GM12878 (cell line): ENCODE results near the gene MYO16. TPM values are rescaled to one million over a fixed set of nuclear protein-coding genes. Genes with fewer than 3 reads are reported as not detected.

Source experiments
- ATAC-seq: fragments of 200-7000 bp; cut with Tn5 transposase; 3 replicates; pipeline ENCODE4 v1.9.1; 2020; ENCODE audit warnings: mild to moderate bottlenecking, moderate library complexity
- BruUV-seq: library from RNA; stranded (reverse); fragments of 400-500 nt; replicated peaks from 2 replicates; lab custom pipeline; 2021; lab: Mats Ljungman, UMichigan
- CTCF ChIA-PET: fragments of 300-600 bp; sonication (Branson Sonifier 250); formaldehyde crosslinking; extraction: SDS; loops from one replicate; lab custom pipeline; 2021; ENCODE audit warnings: inconsistent platforms; lab: Yijun Ruan, JAX
- POLR2A ChIA-PET: fragments of 350-600 bp; formaldehyde crosslinking; extraction: SDS; loops from one replicate; lab custom pipeline; 2021; ENCODE audit warnings: inconsistent platforms; lab: Charles Lee
- RAD21 ChIA-PET: fragments of 300-600 bp; sonication (Branson Sonifier 250); formaldehyde crosslinking; loops from one replicate; lab custom pipeline; 2023; ENCODE audit warnings: antibody characterized with exemption; ENCODE audit not compliant: unreplicated experiment; lab: Charles Lee
- SMC1A ChIA-PET: fragments of 300-600 bp; sonication (Branson Sonifier 250); formaldehyde crosslinking; loops from one replicate; lab custom pipeline; 2023; ENCODE audit not compliant: unreplicated experiment, uncharacterized antibody; lab: Charles Lee
- DNase-seq: peaks from one replicate; pipeline ENCODE4 v3.0.0-alpha.2; 2011; ENCODE audit warnings: low read depth, low spot score
- FAIRE-seq: peaks from 3 replicates; lab custom pipeline; 2011; peaks lifted over from hg19 to GRCh38; lab: Jason Lieb, UNC
- H2AFZ ChIP-seq: 2 replicates; pipeline ENCODE4 v1.6.0; 2011; ENCODE audit warnings: low read depth, low read length, control low read depth; ENCODE audit not compliant: control insufficient read depth
- H3K27ac ChIP-seq: 2 replicates; pipeline ENCODE4 v1.5.1; 2011; ENCODE audit warnings: control low read depth; ENCODE audit not compliant: control insufficient read depth, insufficient read depth
- H3K27me3 ChIP-seq, 2 experiments: replicated peaks in 1 of 2; 2 replicates each; pipeline versions ENCODE4 v1.6.0 to v1.6.1; 2011; ENCODE audit warnings: low read length in 1 of 2; ENCODE audit not compliant: control insufficient read depth in 2 of 2, insufficient read depth in 2 of 2
- H3K36me3 ChIP-seq, 2 experiments: 2 replicates each; pipeline ENCODE4 v1.5.1; 2011; ENCODE audit warnings: low read length in 1 of 2; ENCODE audit not compliant: control insufficient read depth in 2 of 2, insufficient read depth in 2 of 2
- H3K4me1 ChIP-seq: 2 replicates; pipeline ENCODE4 v1.6.1; 2011; ENCODE audit warnings: mild to moderate bottlenecking, low read length, moderate library complexity, mixed read lengths; ENCODE audit not compliant: control insufficient read depth, insufficient read depth
- H3K4me2 ChIP-seq: 2 replicates; pipeline ENCODE4 v1.6.0; 2011; ENCODE audit warnings: control low read depth; ENCODE audit not compliant: control insufficient read depth, insufficient read depth
- H3K4me3 ChIP-seq: fragments of 200-600 bp; sonication (generic); 2 replicates; pipeline ENCODE4 v1.5.1; 2016
- H3K79me2 ChIP-seq: 2 replicates; pipeline ENCODE4 v1.6.0; 2011; ENCODE audit warnings: low read length; ENCODE audit not compliant: control insufficient read depth, insufficient read depth
- H3K9ac ChIP-seq: 2 replicates; pipeline ENCODE4 v1.8.0; 2011; ENCODE audit warnings: low read length, control low read depth, mixed read lengths; ENCODE audit not compliant: control insufficient read depth, insufficient read depth
- H3K9me3 ChIP-seq: replicated peaks from 3 replicates; pipeline ENCODE4 v1.5.1; 2011; ENCODE audit warnings: mild to moderate bottlenecking, low read length; ENCODE audit not compliant: control insufficient read depth, insufficient read depth
- H4K20me1 ChIP-seq: 2 replicates; pipeline ENCODE4 v1.6.0; 2011; ENCODE audit not compliant: control insufficient read depth, insufficient read depth
- ATF2 ChIP-seq: IDR thresholded peaks from 2 replicates; pipeline ENCODE4 v1.6.1; 2012; ENCODE audit warnings: low read length, inconsistent platforms
- CHD4 ChIP-seq: fragments of 200-600 bp; sonication (generic); IDR thresholded peaks from 2 replicates; pipeline ENCODE4 v1.6.1; 2016; ENCODE audit warnings: mild to moderate bottlenecking
- CTCF ChIP-seq, 3 experiments: IDR thresholded peaks in 2 of 3; conservative IDR thresholded peaks in 1 of 3; 2 replicates each; pipeline ENCODE4 v1.5.1; 2011; ENCODE audit warnings: low read depth in 3 of 3, low read length in 3 of 3, mild to moderate bottlenecking in 3 of 3, control low read depth in 2 of 3, moderate library complexity in 2 of 3, inconsistent platforms in 1 of 3, mixed read lengths in 1 of 3; ENCODE audit not compliant: control insufficient read depth in 2 of 3, insufficient read depth in 1 of 3; ENCODE audit errors: extremely low read depth in 1 of 3
- FOS ChIP-seq: IDR thresholded peaks from 3 replicates; pipeline ENCODE4 v1.6.1; 2011; ENCODE audit warnings: borderline replicate concordance; ENCODE audit not compliant: insufficient read length; ENCODE audit errors: extremely low read depth
- HDAC2 ChIP-seq: fragments of 200-600 bp; sonication (generic); IDR thresholded peaks from 2 replicates; pipeline ENCODE4 v1.6.1; 2017
- IRF3 ChIP-seq: fragments of 450-650 bp; IDR thresholded peaks from 2 replicates; pipeline ENCODE4 v1.6.1; 2014; ENCODE audit warnings: mild to moderate bottlenecking
- PML ChIP-seq: IDR thresholded peaks from 2 replicates; pipeline ENCODE4 v1.6.1; 2012; ENCODE audit warnings: low read length, inconsistent platforms
- POLR2AphosphoS2 ChIP-seq: IDR thresholded peaks from 2 replicates; pipeline ENCODE4 v1.6.1; 2011; ENCODE audit warnings: low read depth, mild to moderate bottlenecking, low read length, improper control_type of control experiment, moderate library complexity
- STAT3 ChIP-seq: IDR thresholded peaks from 2 replicates; pipeline ENCODE4 v1.6.1; 2011; ENCODE audit warnings: low read depth, low read length, improper control_type of control experiment
- SUZ12 ChIP-seq: fragments of 200-600 bp; sonication (generic); IDR thresholded peaks from one replicate; pipeline ENCODE4 v1.6.1; 2018; ENCODE audit warnings: antibody characterized with exemption, mild to moderate bottlenecking; ENCODE audit not compliant: unreplicated experiment
- TCF3 ChIP-seq: IDR thresholded peaks from 2 replicates; pipeline ENCODE4 v1.6.1; 2012; ENCODE audit warnings: low read depth, mild to moderate bottlenecking, low read length, borderline replicate concordance; ENCODE audit not compliant: insufficient read depth
- WGBS: methylation state at CpG from one replicate; pipeline ENCODE4 v1.1.6; 2016; ENCODE audit warnings: low lambda C conversion rate; ENCODE audit not compliant: insufficient replicate concordance, insufficient coverage; ENCODE audit errors: missing lambda C conversion rate; 5-methylcytosine and 5-hydroxymethylcytosine counted together
- in situ Hi-C: fragments of 300-500 bp; cut with MboI; formaldehyde crosslinking; loops from 9 replicates; pipeline ENCODE4 v1.14.3; 2018; ENCODE audit warnings: mixed read lengths
- intact Hi-C: fragments of 100-400 bp; cut with micrococcal nuclease; formaldehyde crosslinking; loops from one replicate; pipeline ENCODE4 v1.14.2; 2022; ENCODE audit not compliant: unreplicated experiment
- polyA plus RNA-seq, 11 experiments: library from polyadenylated mRNA; depleted of rRNA in 4 of 11; unstranded in 6 of 11; stranded (reverse) in 5 of 11; fragments of >200 nt; fragmentation: Nextera tagmentation in 4 of 11; fragmentation: Illumina TruSeq in 1 of 11; extraction: Ambion mirVana in 4 of 11; extraction: Trizol in 1 of 11; gene quantifications; 1 replicate in 1 of 11; 2 replicates in 10 of 11; pipeline versions ENCODE4 v1.2.1 to v1.2.3, GENCODE V29; 2011 to 2016; ENCODE audit warnings: inconsistent platforms in 2 of 11, missing spikeins in 2 of 11, low read depth in 1 of 11
- total RNA-seq, 4 experiments: library from RNA; depleted of rRNA in 3 of 4; stranded (reverse); fragments of >200 nt in 3 of 4; fragmentation: Illumina TruSeq in 1 of 4; extraction: Trizol in 1 of 4; gene quantifications; 2 replicates each; pipeline versions ENCODE4 v1.2.1 to v1.2.3, GENCODE V29; 2013 to 2021

Gene MYO16
- total and polyA plus RNA-seq, 10 of the 15 experiments (the other 5 are each of a cell fraction or from before 2014, with no cell fraction given), result under 0.01 to 1.7 (median 0.05) TPM; not detected in 4

GRCh38 chr13:109243311-109243951 is 614.0 kb downstream of the MYO16 start:
- no peak for FAIRE-seq
- H3K9ac ChIP-seq, result no peak overlapping the region
- no peak overlapping the region for H3K4me2 ChIP-seq
- no peaks in the 10 kb centered on the region for H3K27me3 ChIP-seq
- in situ Hi-C loops (no loop called here), intact Hi-C loops (no loop called here)
- BruUV-seq, result no TSS peak
- no peak overlapping the region for H2AFZ ChIP-seq
- H3K36me3 ChIP-seq, result no peaks in the 10 kb centered on the region
- WGBS, result 35% methylated on average over 9 of the region's 9 CpGs
- H3K4me1 ChIP-seq, result no peaks in the 10 kb centered on the region
- H3K9me3 ChIP-seq, result no peaks in the 10 kb centered on the region
- no peak overlapping the region for H3K4me3 ChIP-seq
- no peak for DNase-seq
- H3K27ac ChIP-seq, result no peak overlapping the region
- TF ChIP-seq STAT3 (no peak), HDAC2 (no peak), CHD4 (no peak), PML (no peak), IRF3 (no peak)
- ChIA-PET POLR2A (no interaction called here), CTCF (interaction anchor here (1.3 kb wide), 1 partner anchor 32 kb away, joined by 3 read pairs; no protein-coding TSS in a partner anchor), SMC1A (interaction anchor here (1.4 kb wide), 1 partner anchor 10 kb away, joined by 3 read pairs; no protein-coding TSS in a partner anchor), RAD21 (no interaction called here)
- ATAC-seq, result no peak
- H3K79me2 ChIP-seq, result no peaks in the 10 kb centered on the region
- H4K20me1 ChIP-seq, result no peaks in the 10 kb centered on the region

GRCh38 chr13:109244566-109244965 is 615.2 kb downstream of the MYO16 start:
- Histone ChIP-seq H3K36me3 (no peaks in the 10 kb centered on the region), H3K4me2 (no peak overlapping the region), H4K20me1 (no peaks in the 10 kb centered on the region), H3K27ac (no peak overlapping the region), H3K4me1 (no peaks in the 10 kb centered on the region), H2AFZ (no peak overlapping the region), H3K9me3 (no peaks in the 10 kb centered on the region), H3K79me2 (no peaks in the 10 kb centered on the region), H3K4me3 (no peak overlapping the region), H3K27me3 (no peaks in the 10 kb centered on the region), H3K9ac (no peak overlapping the region)
- POLR2A ChIA-PET, result no interaction called here
- CTCF ChIA-PET, result no interaction called here
- BruUV-seq, result no TSS peak
- FAIRE-seq, result no peak
- RAD21 ChIA-PET, result no interaction called here
- SMC1A ChIA-PET, result interaction anchor here (1.4 kb wide), 1 partner anchor 11 kb away, joined by 3 read pairs; no protein-coding TSS in a partner anchor
- in situ Hi-C loops, result no loop called here
- intact Hi-C loops, result no loop called here
- ATAC-seq, result no peak
- WGBS, result 35% methylated on average over 7 of the region's 7 CpGs
- no peak for DNase-seq
- TF ChIP-seq FOS (no peak), TCF3 (no peak), ATF2 (no peak), SUZ12 (no peak), POLR2AphosphoS2 (no peak), CTCF (IDR thresholded peaks at IDR 0.05 in 2 of 3, conservative IDR thresholded peaks at IDR 0.05 in 1 of 3; ENCODE audit: control insufficient read depth in 2 of 3, extremely low read depth in 1 of 3, insufficient read depth in 1 of 3, low read depth in 3 of 3, low read length in 3 of 3) (no peak)
